K562 treated with DMSO at 1 percent for 12 hours (cell line): Measurements from ENCODE around the gene KCND2. TPM values are rescaled to one million over a fixed set of nuclear protein-coding genes. Genes with fewer than 3 reads are reported as not detected.

ENCODE experiments used
- total RNA-seq: library from RNA; unstranded; fragments of 300-600 nt; gene quantifications from 2 replicates; pipeline ENCODE4 v1.2.3, GENCODE V29; 2022; ENCODE audit not compliant: insufficient read depth

KCND2 gene
- not detected in 2 replicates for total RNA-seq

DNA sequence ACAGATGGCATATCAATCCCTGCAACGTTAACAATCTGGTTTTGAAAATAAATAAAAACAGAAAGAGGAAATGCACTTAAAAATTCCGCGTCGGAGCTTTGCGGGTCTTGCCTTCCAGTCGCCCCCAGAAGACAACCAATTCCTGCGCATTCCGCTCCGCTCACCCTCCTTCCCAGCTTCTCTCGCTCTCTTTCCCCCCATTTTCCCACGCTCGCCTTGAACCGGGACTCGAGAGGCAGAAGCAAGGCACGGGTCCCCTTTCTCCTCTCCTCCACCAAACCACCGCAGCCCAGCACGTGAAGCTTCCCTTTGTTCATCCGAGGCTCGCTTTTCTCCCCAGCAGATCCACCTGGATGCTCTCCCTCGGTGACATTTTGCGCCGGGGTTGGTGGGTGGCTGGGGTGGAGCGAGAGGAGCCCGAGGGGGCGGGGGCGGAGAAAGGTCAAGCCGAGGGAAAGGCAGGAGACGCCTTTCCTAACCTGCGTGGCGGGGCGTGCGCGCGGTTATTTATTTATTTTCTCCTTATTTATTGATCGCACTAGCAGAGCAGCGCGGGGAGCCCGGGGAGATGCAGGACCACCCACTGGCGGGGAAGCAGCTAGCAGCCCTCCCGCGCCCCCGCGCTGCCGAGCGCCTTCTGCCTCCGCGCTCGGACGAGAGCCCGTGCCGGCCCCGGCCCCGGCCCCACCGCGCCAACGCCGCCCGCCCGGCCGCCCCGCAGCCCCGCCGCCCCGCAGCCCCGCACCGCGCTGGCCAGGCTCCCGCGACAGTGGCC lies at the start of gene KCND2:
Gene KCND2 (plus strand): TSS at position 475 of the 775 bp plus-strand sequence.

